Esophagus muscularis mucosa (tissue), 4 donors: ENCODE data around the gene TMEM154.

ENCODE experiments used
- EP300 ChIP-seq: sonication (generic); formaldehyde crosslinking; IDR thresholded peaks from one replicate; pipeline ENCODE4 v1.6.1; 2017; ENCODE audit warnings: antibody characterized with exemption
- POLR2A ChIP-seq: fragments of 450-650 bp; IDR thresholded peaks from one replicate; pipeline ENCODE4 v1.6.1; 2017; ENCODE audit warnings: antibody characterized with exemption, moderate library complexity, mild to moderate bottlenecking, low read depth
- POLR2AphosphoS5 ChIP-seq, 2 donors: sonication (generic); formaldehyde crosslinking; IDR thresholded peaks; one replicate each; pipeline ENCODE4 v1.6.1; 2017; ENCODE audit warnings: antibody characterized with exemption in 2 of 2
- TF ChIP-seq, protein P1 (sequence below), 3 experiments: fragments of 200-600 bp in 2 of 3; fragments of 450-650 bp in 1 of 3; sonication (generic) in 2 of 3; IDR thresholded peaks; one replicate each; pipeline ENCODE4 v1.5.1; 2017 to 2019; ENCODE audit warnings: antibody characterized with exemption in 3 of 3, mild to moderate bottlenecking in 2 of 3, moderate library complexity in 1 of 3

DNA sequence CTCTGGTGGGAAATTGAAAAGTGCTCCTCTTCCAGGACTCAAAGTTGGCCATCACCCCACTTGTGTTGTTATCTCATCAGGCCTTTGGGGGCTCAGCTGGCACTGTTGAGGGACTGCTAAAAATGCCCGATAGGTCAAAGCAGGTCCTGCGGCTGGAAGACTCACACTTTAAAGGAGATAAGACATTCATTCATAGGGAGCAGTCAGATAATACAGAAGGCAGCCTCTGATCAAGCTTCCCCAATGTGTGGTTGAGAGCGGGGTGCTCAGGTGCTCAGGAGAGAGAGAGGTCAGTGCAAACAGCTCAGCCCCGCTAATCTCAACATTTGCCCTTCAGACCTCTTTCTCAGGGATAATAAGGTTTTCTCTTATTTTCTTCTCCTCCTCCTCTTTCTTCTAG, 70.3 kb downstream of the TMEM154 start:
- TF ChIP-seq POLR2A (no peak), EP300 (no peak), POLR2AphosphoS5 (IDR thresholded peaks at IDR 0.05) (no peak)
- TF ChIP-seq, protein P1, sequence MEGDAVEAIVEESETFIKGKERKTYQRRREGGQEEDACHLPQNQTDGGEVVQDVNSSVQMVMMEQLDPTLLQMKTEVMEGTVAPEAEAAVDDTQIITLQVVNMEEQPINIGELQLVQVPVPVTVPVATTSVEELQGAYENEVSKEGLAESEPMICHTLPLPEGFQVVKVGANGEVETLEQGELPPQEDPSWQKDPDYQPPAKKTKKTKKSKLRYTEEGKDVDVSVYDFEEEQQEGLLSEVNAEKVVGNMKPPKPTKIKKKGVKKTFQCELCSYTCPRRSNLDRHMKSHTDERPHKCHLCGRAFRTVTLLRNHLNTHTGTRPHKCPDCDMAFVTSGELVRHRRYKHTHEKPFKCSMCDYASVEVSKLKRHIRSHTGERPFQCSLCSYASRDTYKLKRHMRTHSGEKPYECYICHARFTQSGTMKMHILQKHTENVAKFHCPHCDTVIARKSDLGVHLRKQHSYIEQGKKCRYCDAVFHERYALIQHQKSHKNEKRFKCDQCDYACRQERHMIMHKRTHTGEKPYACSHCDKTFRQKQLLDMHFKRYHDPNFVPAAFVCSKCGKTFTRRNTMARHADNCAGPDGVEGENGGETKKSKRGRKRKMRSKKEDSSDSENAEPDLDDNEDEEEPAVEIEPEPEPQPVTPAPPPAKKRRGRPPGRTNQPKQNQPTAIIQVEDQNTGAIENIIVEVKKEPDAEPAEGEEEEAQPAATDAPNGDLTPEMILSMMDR (IDR thresholded peaks at IDR 0.05), result no peak
